ENCODE results near the gene TMEM41A.

GRCh38 chr3:185526349-185526951, 27.6 kb upstream of the TMEM41A start:
- TF ChIP-seq CTCF (IDR thresholded peaks at IDR 0.05; ENCODE audit: poor library complexity, severe bottlenecking) (no peak), POLR2AphosphoS5 (IDR thresholded peaks at IDR 0.05) (no peak), EZH2 (IDR thresholded peaks at IDR 0.05; ENCODE audit: borderline replicate concordance, insufficient read depth, low read length, poor library complexity, severe bottlenecking) (no peak), EP300 (conservative IDR thresholded peaks at IDR 0.05; ENCODE audit: poor library complexity, severe bottlenecking) (no peak), MXI1 (conservative IDR thresholded peaks at IDR 0.05; ENCODE audit: poor library complexity, severe bottlenecking) (no peak), RAD21 (conservative IDR thresholded peaks at IDR 0.05) (no peak), REST (IDR thresholded peaks at IDR 0.05; ENCODE audit: borderline replicate concordance) (no peak)
